OCI-LY3 (cell line): ENCODE results near the gene MRPL4.

Source experiments
- H2AFZ ChIP-seq: fragments of 200-600, 300-600 bp; shearing (Covaris generic); 2 replicates; pipeline ENCODE4 v1.6.0; 2014; ENCODE audit warnings: antibody characterized with exemption, low read depth, low read length
- H3K27ac ChIP-seq: fragments of 200-600, 300-600 bp; sonication (generic); 2 replicates; pipeline ENCODE4 v1.5.1; 2014; ENCODE audit warnings: mild to moderate bottlenecking, low read length, moderate library complexity, mixed read lengths
- H3K27me3 ChIP-seq: fragments of 200-600, 300-600 bp; sonication (generic); 2 replicates; pipeline ENCODE4 v1.6.1; 2014; ENCODE audit warnings: low read depth, low read length, mixed read lengths
- H3K36me3 ChIP-seq: fragments of 200-600, 300-600 bp; sonication (generic); replicated peaks from 2 replicates; pipeline ENCODE3; 2014; ENCODE audit warnings: low read depth, low read length, mixed read lengths
- H3K4me1 ChIP-seq: fragments of 300-600, 200-600 bp; sonication (generic); 2 replicates; pipeline ENCODE4 v1.6.1; 2014; ENCODE audit warnings: low read length, mixed read lengths
- H3K4me2 ChIP-seq: fragments of 200-600, 300-600 bp; sonication (generic); 2 replicates; pipeline ENCODE4 v1.6.1; 2014; ENCODE audit warnings: low read length, mixed read lengths
- H3K4me3 ChIP-seq: fragments of 300-600, 200-600 bp; sonication (generic); 2 replicates; pipeline ENCODE4 v1.5.1; 2014; ENCODE audit warnings: antibody characterized with exemption, mild to moderate bottlenecking, low read length, moderate library complexity
- H3K79me2 ChIP-seq: fragments of 300-600, 200-600 bp; shearing (Covaris generic); 2 replicates; pipeline ENCODE4 v1.6.1; 2014; ENCODE audit warnings: mild to moderate bottlenecking, low read length, mixed read lengths
- H3K9ac ChIP-seq: fragments of 300-600, 200-600 bp; shearing (Covaris generic); 2 replicates; pipeline ENCODE4 v1.6.0; 2014; ENCODE audit warnings: mild to moderate bottlenecking, low read length, moderate library complexity
- H3K9me3 ChIP-seq: fragments of 200-600, 300-600 bp; shearing (Covaris generic); 2 replicates; pipeline ENCODE4 v1.6.1; 2014; ENCODE audit warnings: low read length, mixed read lengths; ENCODE audit not compliant: insufficient read depth
- H4K20me1 ChIP-seq: fragments of 200-600, 300-600 bp; sonication (generic); 2 replicates; pipeline ENCODE4 v1.6.1; 2016; ENCODE audit warnings: low read length, mixed read lengths; ENCODE audit not compliant: insufficient read depth
- CTCF ChIP-seq: fragments of 200-600, 300-600 bp; sonication (generic); IDR thresholded peaks from 2 replicates; pipeline ENCODE4 v1.5.1; 2014; ENCODE audit warnings: antibody characterized with exemption, low read length, low read depth
- EZH2phosphoT487 ChIP-seq: fragments of 200-600 bp; shearing (Covaris generic); IDR thresholded peaks from 2 replicates; pipeline ENCODE4 v1.6.1; 2018; ENCODE audit warnings: antibody characterized with exemption, mixed run types, low read depth

The MRPL4 gene

GRCh38 chr19:10207026-10207425 is 45.0 kb upstream of the MRPL4 start:
- Histone ChIP-seq H2AFZ (no peak overlapping the region), H3K4me1 (no peaks in the 10 kb centered on the region), H3K27ac (no peak overlapping the region), H3K4me3 (no peak overlapping the region), H3K4me2 (no peak overlapping the region), H3K79me2 (no peaks in the 10 kb centered on the region), H4K20me1 (no peaks in the 10 kb centered on the region), H3K9ac (no peak overlapping the region), H3K27me3 (no peaks in the 10 kb centered on the region), H3K36me3 (no peaks in the 10 kb centered on the region), H3K9me3 (no peaks in the 10 kb centered on the region)
- TF ChIP-seq EZH2phosphoT487 (no peak), CTCF (no peak)

GRCh38 chr19:10209315-10209714 is 42.7 kb upstream of the MRPL4 start:
- H3K36me3 ChIP-seq: no peaks in the 10 kb centered on the region
- H3K4me3 ChIP-seq: no peak overlapping the region
- TF ChIP-seq EZH2phosphoT487 (no peak), CTCF (no peak)

GRCh38 chr19:10211061-10211460 is 41.0 kb upstream of the MRPL4 start:
- Histone ChIP-seq H3K9ac (no peak overlapping the region), H3K4me1 (no peaks in the 10 kb centered on the region), H3K79me2 (no peaks in the 10 kb centered on the region), H2AFZ (no peak overlapping the region), H3K9me3 (no peaks in the 10 kb centered on the region), H4K20me1 (no peaks in the 10 kb centered on the region), H3K4me2 (no peak overlapping the region), H3K36me3 (no peaks in the 10 kb centered on the region), H3K4me3 (no peak overlapping the region), H3K27me3 (no peaks in the 10 kb centered on the region), H3K27ac (no peak overlapping the region)
- no peak for TF ChIP-seq EZH2phosphoT487
- TF ChIP-seq CTCF: no peak

More at GRCh38 chr19:10209315-10209714, 42.7 kb upstream of the MRPL4 start:
- H3K27ac ChIP-seq: no peak overlapping the region
- H4K20me1 ChIP-seq: no peaks in the 10 kb centered on the region
- no peak overlapping the region for H3K4me2 ChIP-seq
- H3K4me1 ChIP-seq: no peaks in the 10 kb centered on the region
- H3K27me3 ChIP-seq: no peaks in the 10 kb centered on the region
- no peak overlapping the region for H2AFZ ChIP-seq
- H3K9ac ChIP-seq: no peak overlapping the region
- no peaks in the 10 kb centered on the region for H3K79me2 ChIP-seq
- no peaks in the 10 kb centered on the region for H3K9me3 ChIP-seq

GRCh38 chr19:10211691-10212090 is 40.3 kb upstream of the MRPL4 start:
- Histone ChIP-seq H3K4me2 (no peak overlapping the region), H3K27ac (no peak overlapping the region), H3K79me2 (no peaks in the 10 kb centered on the region), H4K20me1 (no peaks in the 10 kb centered on the region), H3K4me3 (no peak overlapping the region), H3K9ac (no peak overlapping the region), H3K27me3 (no peaks in the 10 kb centered on the region), H2AFZ (no peak overlapping the region), H3K9me3 (no peaks in the 10 kb centered on the region), H3K36me3 (no peaks in the 10 kb centered on the region), H3K4me1 (no peaks in the 10 kb centered on the region)
- TF ChIP-seq CTCF: no peak
- no peak for TF ChIP-seq EZH2phosphoT487
